Measurements from ENCODE around the gene ZNF182. TPM values are rescaled to one million over a fixed set of nuclear protein-coding genes. Genes with fewer than 3 reads are reported as not detected.

ZNF182 gene
- total and polyA plus RNA-seq, 9 of the 15 experiments (the other 6 are each of a cell fraction or from before 2014, with no cell fraction given): 0.59 to 5.0 (median 3.9) TPM

DNA sequence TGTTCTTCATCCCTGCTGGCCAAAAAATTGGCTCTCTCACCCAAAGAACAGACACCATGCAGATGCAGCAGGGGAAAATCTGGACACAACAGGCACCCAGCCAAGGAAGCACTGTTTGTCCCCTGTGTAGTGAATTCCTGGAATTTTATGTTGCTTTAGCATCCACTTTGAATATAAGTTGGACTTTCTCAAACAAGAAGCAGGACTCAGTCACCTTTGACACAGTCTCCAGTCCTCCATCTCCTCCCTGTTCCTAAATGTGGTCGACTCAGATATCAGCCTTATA lies 11.8 kb downstream of the ZNF182 start:
- H3K4me2 ChIP-seq (ENCODE audit: insufficient read depth, low read length): no peak overlapping the region
- no CpG with 5 or more reads among the region's 1 CpG for WGBS (ENCODE audit: insufficient coverage, low coverage, missing lambda C conversion rate)
- ATAC-seq (no peak), DNase-seq (ENCODE audit: extremely low read depth in 1 of 4, low spot score in 3 of 4) (no peak), FAIRE-seq (no peak)
- no peak overlapping the region for H2AFZ ChIP-seq (ENCODE audit: low read depth, low read length)
- ChIA-PET CTCF (ENCODE audit: low intra/inter-chr PET ratio) (no interaction called here), POLR2A (no interaction called here)
- in situ Hi-C loops (cut with MboI) (no loop called here), intact Hi-C loops (cut with micrococcal nuclease) (no loop called here)
- 0 out of 3 replicates have a peak, but pooled peaks cover 3% of the 10 kb centered on the region for H3K36me3 ChIP-seq (ENCODE audit: control insufficient read depth, insufficient read depth, low read length)
- no TSS peak for BruUV-seq (replicated peaks)
- no peaks in the 10 kb centered on the region for H3K27me3 ChIP-seq (ENCODE audit: control insufficient read depth in 2 of 2, insufficient read depth in 2 of 2, low read length in 2 of 2)
- no peak overlapping the region for H3K27ac ChIP-seq (ENCODE audit: extremely low read depth, low read depth, low read length)
- no peaks in the 10 kb centered on the region for H3K79me2 ChIP-seq (ENCODE audit: control insufficient read depth, insufficient read depth, low read length)
- H3K4me3 ChIP-seq: no peak overlapping the region
- H3K4me1 ChIP-seq (replicated peaks in 1 of 2; ENCODE audit: control insufficient read depth in 2 of 2, insufficient read depth in 2 of 2, low read length in 2 of 2): no peaks in the 10 kb centered on the region
- H3K9me1 ChIP-seq (ENCODE audit: control insufficient read depth, insufficient read depth, low read length): no peaks in the 10 kb centered on the region
- no peak overlapping the region; a peak in 1 of 4 replicates for H3K9ac ChIP-seq (ENCODE audit: insufficient read depth in 1 of 2, low read depth in 2 of 2, low read length in 2 of 2)
- TF ChIP-seq RBM25 (IDR thresholded peaks at IDR 0.05; ENCODE audit: low read depth, low read length, severe bottlenecking): no peak
- TF ChIP-seq THRB (CRISPR knock-in tag; conservative IDR thresholded peaks at IDR 0.05): no peak
- no peak for TF ChIP-seq STAT5A (IDR thresholded peaks at IDR 0.05; ENCODE audit: borderline replicate concordance, low read length)
- TF ChIP-seq ZNF311 (CRISPR knock-in tag; IDR thresholded peaks at IDR 0.05): no peak
- no peak for TF ChIP-seq ZNF780A (CRISPR knock-in tag; IDR thresholded peaks at IDR 0.05)
- TF ChIP-seq RBM17 (IDR thresholded peaks at IDR 0.05; ENCODE audit: borderline replicate concordance, low read depth, low read length): no peak
- H4K20me1 ChIP-seq (replicated peaks; ENCODE audit: control insufficient read depth, insufficient read depth, low read length): no peaks in the 10 kb centered on the region
- no peaks in the 10 kb centered on the region; the same call in 1 of the 2 replicates for H3K9me3 ChIP-seq (replicated peaks; ENCODE audit: control insufficient read depth, insufficient read depth, low read depth, low read length)

Measured in K562 (cell line).